Motor neuron (in vitro differentiated cells): Measurements from ENCODE around the gene WDR37. TPM values are rescaled to one million over a fixed set of nuclear protein-coding genes. Genes with fewer than 3 reads are reported as not detected.
"Not testable (repeated sequence)": the region's sequence is repeated elsewhere in the genome, so short reads cannot be mapped to it uniquely, and the experiment has no call there.

Source experiments
- ATAC-seq, 8 experiments: fragments of 200-7000 bp; cut with Tn5 transposase; replicated peaks in 6 of 8; 2 replicates each; pipeline ENCODE4 v1.8.0; 2021; ENCODE audit warnings: mild to moderate bottlenecking in 8 of 8, moderate library complexity in 8 of 8
- H3K27ac ChIP-seq, 2 donors: fragments of 250-450 bp; sonication (Bioruptor Pico); 2 replicates each; pipeline ENCODE4 v1.9.0; 2021; ENCODE audit warnings: antibody characterized with exemption in 2 of 2, mild to moderate bottlenecking in 2 of 2, moderate library complexity in 1 of 2
- H3K4me1 ChIP-seq, 2 donors: fragments of 250-450 bp; sonication (Bioruptor Pico); replicated peaks in 1 of 2; 2 replicates each; pipeline ENCODE4 v1.6.1; 2021; ENCODE audit warnings: antibody characterized with exemption in 2 of 2, mild to moderate bottlenecking in 2 of 2, moderate library complexity in 1 of 2
- H3K4me3 ChIP-seq, 5 donors: fragments of 250-450 bp; sonication (Bioruptor Pico); 2 replicates each; pipeline ENCODE4 v1.9.0; 2021; ENCODE audit warnings: antibody characterized with exemption in 5 of 5, mild to moderate bottlenecking in 5 of 5, moderate library complexity in 4 of 5
- WGBS, 10 experiments: fragments of 450-650 bp; shearing (Covaris generic); methylation state at CpG; one replicate each; pipeline ENCODE4 v1.0.0; 2022; 5-methylcytosine and 5-hydroxymethylcytosine counted together
- in situ Hi-C, 9 experiments: fragments of 400-800 bp; cut with MboI; loops; one replicate each; pipeline ENCODE4 v1.15.0; 2021; ENCODE audit warnings: low sequenced_read_pairs in 9 of 9, low pct_unique_long_range_greater_than_20kb in 2 of 9; ENCODE audit not compliant: unreplicated experiment in 9 of 9
- total RNA-seq, 8 experiments: library from RNA; unstranded; fragments of 300-600 nt; gene quantifications; 2 replicates each; pipeline versions ENCODE4 v1.2.3 to v1.2.4, GENCODE V29; 2022

WDR37 gene
- total RNA-seq, 8 experiments from 2014 or later, result 8.4 to 20.3 (median 16.1) TPM

- Histone ChIP-seq H3K4me1 (peaks cover 0 to 3% of the 10 kb centered on the region in 2 donors), H3K27ac (no peak overlapping the region), H3K4me3 (no peak overlapping the region)
- WGBS, 10 experiments, result 0 to 89% (median 60%) methylated on average over 1 to 8 of the region's 17 CpGs; no CpG with 5 or more reads in 1 of the 10 experiments
- in situ Hi-C loops, result no loop called here
- no peak for ATAC-seq
These were observed 100.9 kb downstream of the WDR37 start for GRCh38 chr10:1156921-1157614.

- in situ Hi-C loops, result no loop called here
- Histone ChIP-seq H3K27ac (no peak overlapping the region), H3K4me3 (no peak overlapping the region), H3K4me1 (peaks cover 0 to 3% of the 10 kb centered on the region in 2 donors)
- ATAC-seq, result no peak
- WGBS, 10 experiments, result 60 to 100% methylated on average over 1 of the region's 4 CpGs; no CpG with 5 or more reads in 8 of the 10 experiments
These were observed 101.4 kb downstream of the WDR37 start for GRCh38 chr10:1157615-1157933.

GRCh38 chr10:1158066-1158465 lies 101.9 kb downstream of the WDR37 start:
- Histone ChIP-seq H3K4me3 (no peak overlapping the region), H3K4me1 (peaks cover 0 to 3% of the 10 kb centered on the region in 2 donors), H3K27ac (no peak overlapping the region)
- in situ Hi-C loops, result no loop called here
- ATAC-seq, result no peak
- 0 to 100% (median 85%) methylated on average over 1 to 9 of the region's 12 CpGs; no CpG with 5 or more reads in 1 of the 10 experiments for WGBS, 10 experiments

GRCh38 chr10:1158536-1158935 lies 102.4 kb downstream of the WDR37 start:
- in situ Hi-C loops, ATAC-seq, H3K4me1 ChIP-seq, H3K4me3 ChIP-seq, H3K27ac ChIP-seq: not testable (repeated sequence)
- WGBS, 10 experiments, result 32 to 100% (median 95%) methylated on average over 1 to 7 of the region's 10 CpGs; no CpG with 5 or more reads in 3 of the 10 experiments

GRCh38 chr10:1159131-1160061 lies 103.2 kb downstream of the WDR37 start:
- no peak for ATAC-seq
- Histone ChIP-seq H3K4me3 (no peak overlapping the region), H3K27ac (no peak overlapping the region), H3K4me1 (peaks cover 0 to 3% of the 10 kb centered on the region in 2 donors)
- 59 to 100% (median 88%) methylated on average over 2 to 22 of the region's 59 CpGs; no CpG with 5 or more reads in 1 of the 10 experiments for WGBS, 10 experiments
- in situ Hi-C loops, result no loop called here

- 22 to 100% (median 85%) methylated on average over 2 to 14 of the region's 25 CpGs for WGBS, 10 experiments
- Histone ChIP-seq H3K4me1 (peaks cover 0 to 3% of the 10 kb centered on the region in 2 donors), H3K27ac (no peak overlapping the region), H3K4me3 (no peak overlapping the region)
- in situ Hi-C loops, result no loop called here
- no peak for ATAC-seq
These were observed 104.6 kb downstream of the WDR37 start for GRCh38 chr10:1160561-1161314.

GRCh38 chr10:1161315-1161673 lies 105.1 kb downstream of the WDR37 start:
- WGBS, 10 experiments, result 0 to 83% (median 68%) methylated on average over 1 to 4 of the region's 5 CpGs; no CpG with 5 or more reads in 2 of the 10 experiments
- ATAC-seq, H3K4me3 ChIP-seq, in situ Hi-C loops, H3K27ac ChIP-seq, H3K4me1 ChIP-seq: not testable (repeated sequence)

- 0 to 100% (median 65%) methylated on average over 1 to 5 of the region's 13 CpGs; no CpG with 5 or more reads in 1 of the 10 experiments for WGBS, 10 experiments
- in situ Hi-C loops, result no loop called here
- no peak for ATAC-seq
These were observed 106.5 kb downstream of the WDR37 start for GRCh38 chr10:1162481-1163203.

GRCh38 chr10:1163204-1163660 lies 107.0 kb downstream of the WDR37 start:
- ATAC-seq, result no peak
- H3K27ac ChIP-seq, result no peak overlapping the region
- in situ Hi-C loops, result no loop called here
- H3K4me1 ChIP-seq, result peaks cover 0 to 3% of the 10 kb centered on the region in 2 donors
- WGBS, 10 experiments, result 71 to 81% (median 79%) methylated on average over 1 to 20 of the region's 29 CpGs; no CpG with 5 or more reads in 4 of the 10 experiments
- H3K4me3 ChIP-seq, result no peak overlapping the region

More at GRCh38 chr10:1162481-1163203, 106.5 kb downstream of the WDR37 start:
- H3K4me3 ChIP-seq, result no peak overlapping the region
- H3K27ac ChIP-seq, result no peak overlapping the region
- peaks cover 0 to 3% of the 10 kb centered on the region in 2 donors for H3K4me1 ChIP-seq

GRCh38 chr10:1163831-1164230 lies 107.6 kb downstream of the WDR37 start:
- WGBS, 10 experiments, result 0 to 85% (median 70%) methylated on average over 1 to 5 of the region's 5 CpGs; no CpG with 5 or more reads in 1 of the 10 experiments
- H3K4me3 ChIP-seq, result no peak overlapping the region
- peaks cover 0 to 3% of the 10 kb centered on the region in 2 donors for H3K4me1 ChIP-seq
- H3K27ac ChIP-seq, result no peak overlapping the region
- no peak for ATAC-seq
- in situ Hi-C loops, result no loop called here

GRCh38 chr10:1166101-1166827 lies 110.1 kb downstream of the WDR37 start:
- WGBS, 10 experiments, result 67 to 90% (median 84%) methylated on average over 2 to 6 of the region's 15 CpGs; no CpG with 5 or more reads in 6 of the 10 experiments
- in situ Hi-C loops, result no loop called here
- no peak for ATAC-seq

More at GRCh38 chr10:1166101-1166827, 110.1 kb downstream of the WDR37 start:
- Histone ChIP-seq H3K27ac (no peak overlapping the region), H3K4me3 (no peak overlapping the region), H3K4me1 (peaks cover 0 to 3% of the 10 kb centered on the region in 2 donors)
